AG20443 (cell line): ENCODE results near the gene CCNA1.

Experiments
- DNase-seq: peaks from one replicate; pipeline ENCODE4 v3.0.0; 2012; ENCODE audit warnings: low spot score, mixed read lengths

The CCNA1 gene

GRCh38 chr13:36432106-36432544, at the start of gene CCNA1:
Gene CCNA1, plus strand, starts transcription at chr13:36432495. Its CDS starts 562 bp downstream, at chr13:36433057.
- DNase-seq = no peak

- no peak for DNase-seq
Observed at GRCh38 chr13:36385489-36385888, 46.8 kb upstream of the CCNA1 start.

GRCh38 chr13:36395280-36395679, 37.0 kb upstream of the CCNA1 start:
- DNase-seq = peak; percentile 71

- no peak for DNase-seq
Observed at GRCh38 chr13:36405151-36405550, 27.1 kb upstream of the CCNA1 start.

GRCh38 chr13:36412736-36413135, 19.6 kb upstream of the CCNA1 start:
- no peak for DNase-seq

GRCh38 chr13:36413161-36413560, 19.1 kb upstream of the CCNA1 start:
- DNase-seq = no peak

- no peak for DNase-seq
Observed at GRCh38 chr13:36414461-36414860, 17.8 kb upstream of the CCNA1 start.

GRCh38 chr13:36417331-36417730, 15.0 kb upstream of the CCNA1 start:
- no peak for DNase-seq

GRCh38 chr13:36418022-36418805, 14.1 kb upstream of the CCNA1 start:
- DNase-seq = no peak

- DNase-seq = peak; percentile 81
Observed at GRCh38 chr13:36420437-36420891, 11.8 kb upstream of the CCNA1 start.

GRCh38 chr13:36421447-36421846, 10.8 kb upstream of the CCNA1 start:
- DNase-seq = no peak

GRCh38 chr13:36428086-36428485, 4.2 kb upstream of the CCNA1 start:
- no peak for DNase-seq

GRCh38 chr13:36430247-36431203, 1.8 kb upstream of the CCNA1 start:
- no peak for DNase-seq

GRCh38 chr13:36431204-36432105, 840 bp upstream of the CCNA1 start:
- DNase-seq = peak; percentile 27

GRCh38 chr13:36436811-36437210, 4.5 kb downstream of the CCNA1 start:
- DNase-seq = no peak

GRCh38 chr13:36438594-36439483, 6.5 kb downstream of the CCNA1 start:
- no peak for DNase-seq

GRCh38 chr13:36445278-36445677, 13.0 kb downstream of the CCNA1 start:
- no peak for DNase-seq

- DNase-seq = no peak
Observed at GRCh38 chr13:36445891-36446351, 13.6 kb downstream of the CCNA1 start.

- no peak for DNase-seq
Observed at GRCh38 chr13:36447501-36447900, 15.2 kb downstream of the CCNA1 start.

- DNase-seq = no peak
Observed at GRCh38 chr13:36450534-36450933, 18.2 kb downstream of the CCNA1 start.

- DNase-seq = peak; percentile 12
Observed at GRCh38 chr13:36453516-36453915, 21.2 kb downstream of the CCNA1 start.
